ENCODE data around the gene ZNF778. TPM values are rescaled to one million over a fixed set of nuclear protein-coding genes. Genes with fewer than 3 reads are reported as not detected.

The ZNF778 gene
- polyA plus RNA-seq, 4 donors, result 4.6 to 6.3 (median 6.1) TPM

DNA sequence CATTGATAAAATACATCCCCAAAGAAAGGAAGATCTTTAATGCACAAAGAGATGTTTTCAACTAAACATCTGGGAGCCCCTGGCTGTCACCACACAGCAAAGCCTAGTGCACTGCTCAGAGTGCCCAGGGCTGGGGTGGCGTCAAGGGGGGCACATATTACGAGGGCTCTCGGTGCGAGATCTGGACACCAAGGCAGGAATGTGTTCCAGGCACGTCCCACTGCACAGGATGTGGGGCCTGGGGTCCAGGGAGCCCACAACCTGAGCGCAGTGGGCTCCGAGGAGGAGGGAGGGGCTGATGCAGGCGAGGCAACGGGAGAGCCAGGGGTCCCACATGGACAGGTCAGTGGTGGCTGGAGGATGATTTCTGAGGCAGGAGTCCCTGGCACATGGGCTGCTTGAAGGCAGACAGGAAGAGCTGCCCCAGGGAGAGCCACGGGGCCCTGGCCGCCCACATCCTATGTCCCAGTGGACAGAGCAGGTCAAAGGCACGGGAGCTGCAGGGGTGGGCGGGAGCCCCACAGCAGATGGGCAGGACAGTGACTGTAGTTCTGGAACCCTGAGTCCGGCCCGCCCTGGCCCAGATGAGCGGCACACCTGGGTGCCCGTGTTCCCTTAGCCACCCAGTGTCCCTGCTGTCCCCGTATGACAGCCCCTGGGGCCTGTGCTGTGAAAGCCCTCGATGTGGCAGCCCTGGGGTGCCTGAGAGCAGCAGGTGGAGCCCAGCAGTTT lies 56.4 kb downstream of the ZNF778 start:
- DNase-seq (ENCODE audit: low read depth in 4 of 4, low spot score in 2 of 4), result no peak

GRCh38 chr16:89274561-89275283 lies 57.2 kb downstream of the ZNF778 start:
- no peak for DNase-seq (ENCODE audit: low read depth in 4 of 4, low spot score in 2 of 4)

DNA sequence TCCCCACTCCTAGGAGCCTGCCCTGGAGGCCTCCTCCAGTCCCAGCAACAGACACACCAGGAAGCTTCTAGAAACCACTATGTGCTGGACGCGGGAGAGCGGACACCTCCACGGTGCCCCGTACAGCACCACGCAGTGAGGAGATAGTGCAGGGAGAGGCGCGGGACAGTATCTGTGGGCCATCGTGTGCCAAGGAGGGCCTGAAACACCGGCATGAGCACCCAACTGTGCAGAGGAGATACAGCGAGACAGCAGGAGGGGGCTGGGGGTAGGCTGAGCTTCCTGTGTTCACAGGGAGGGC lies 57.7 kb downstream of the ZNF778 start:
- no peak for DNase-seq (ENCODE audit: low read depth in 4 of 4, low spot score in 2 of 4)

DNA sequence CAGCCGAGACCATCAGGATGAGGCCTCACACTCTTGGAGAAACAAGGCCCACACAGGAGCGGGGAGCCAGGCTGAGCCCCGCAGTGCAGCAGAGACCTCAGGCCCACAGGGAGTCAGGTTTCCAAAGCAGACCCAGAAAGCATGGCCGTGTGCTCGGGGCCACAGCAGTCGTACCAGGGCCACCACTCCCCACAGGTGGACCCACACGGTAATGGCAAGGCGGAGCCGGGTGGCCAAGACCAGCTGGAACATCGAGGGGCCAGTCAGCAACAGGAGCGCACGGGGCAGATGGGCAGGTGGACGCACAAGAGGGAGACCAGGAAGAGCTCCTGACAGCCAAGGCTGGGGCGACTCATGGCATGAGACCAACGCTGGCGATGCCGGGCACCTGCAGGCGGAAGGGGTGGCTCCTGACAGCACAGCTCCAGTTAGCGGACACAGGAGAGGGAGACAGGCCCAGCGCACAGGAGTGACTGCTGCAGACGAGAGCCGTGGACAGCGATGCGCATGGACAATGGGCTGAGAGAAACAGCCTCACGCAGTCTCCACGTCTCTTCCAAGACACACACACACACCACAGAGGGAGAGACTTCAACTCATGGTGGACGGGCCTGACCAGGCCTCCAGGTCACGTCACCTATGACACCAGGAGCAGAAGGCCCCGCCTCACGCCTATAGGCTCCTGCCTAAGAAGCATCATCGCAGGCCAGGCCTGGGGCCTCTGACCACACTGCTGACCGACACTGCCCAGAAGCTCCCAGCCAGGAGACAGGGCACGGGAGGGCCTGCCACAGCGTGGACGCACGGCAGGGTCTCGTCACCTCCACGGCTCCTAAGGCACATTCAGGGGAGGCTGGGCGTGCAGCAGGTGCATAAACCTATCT lies 58.6 kb downstream of the ZNF778 start:
- DNase-seq (ENCODE audit: low read depth in 4 of 4, low spot score in 2 of 4), result no peak

- DNase-seq (ENCODE audit: low read depth in 4 of 4, low spot score in 2 of 4), result no peak
Measured at GRCh38 chr16:89277049-89277448, 59.5 kb downstream of the ZNF778 start.

- DNase-seq (ENCODE audit: low read depth in 4 of 4, low spot score in 2 of 4), result no peak
Measured at GRCh38 chr16:89277641-89278341, 60.3 kb downstream of the ZNF778 start.

DNA sequence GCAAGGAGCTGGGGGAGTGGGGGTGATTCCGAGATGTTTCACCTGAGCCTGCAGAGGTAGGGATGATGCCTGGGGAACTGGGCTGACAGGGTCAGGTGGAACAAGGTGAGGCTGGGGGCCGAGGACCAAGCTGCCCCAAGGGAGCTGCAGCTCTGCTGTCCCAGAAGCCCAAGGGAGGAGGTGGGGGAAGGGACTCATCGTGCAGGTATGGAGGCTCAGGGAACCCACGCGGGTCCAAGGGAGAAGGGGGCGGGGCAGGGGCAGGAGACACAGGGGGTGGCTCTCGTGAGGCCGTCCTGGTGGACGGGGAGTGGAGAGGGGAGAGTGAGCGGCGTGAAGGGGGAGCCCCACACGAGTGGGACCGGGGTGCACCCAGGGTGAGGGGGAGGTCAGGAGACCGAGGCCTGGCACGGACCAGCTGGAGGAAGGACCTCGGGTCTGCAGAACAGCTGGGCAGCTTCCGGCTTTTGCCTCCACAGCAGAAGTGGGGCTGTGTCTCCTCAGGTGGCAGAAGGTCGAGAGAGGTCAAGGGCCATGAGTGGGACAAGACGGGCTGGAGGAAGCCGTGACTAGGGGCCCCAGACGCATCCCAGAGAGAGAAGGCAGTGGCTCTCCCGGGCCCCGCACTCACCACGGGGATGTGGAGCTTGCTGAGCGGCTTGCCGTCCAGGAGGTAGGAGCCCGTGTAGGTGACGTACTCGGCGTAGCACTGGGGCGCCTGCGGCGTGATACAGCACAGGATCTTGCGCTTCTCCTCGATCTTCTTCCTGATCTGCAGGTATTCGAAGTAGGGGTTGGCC lies 61.1 kb downstream of the ZNF778 start:
- DNase-seq (ENCODE audit: low read depth in 4 of 4, low spot score in 2 of 4), result no peak

DNA sequence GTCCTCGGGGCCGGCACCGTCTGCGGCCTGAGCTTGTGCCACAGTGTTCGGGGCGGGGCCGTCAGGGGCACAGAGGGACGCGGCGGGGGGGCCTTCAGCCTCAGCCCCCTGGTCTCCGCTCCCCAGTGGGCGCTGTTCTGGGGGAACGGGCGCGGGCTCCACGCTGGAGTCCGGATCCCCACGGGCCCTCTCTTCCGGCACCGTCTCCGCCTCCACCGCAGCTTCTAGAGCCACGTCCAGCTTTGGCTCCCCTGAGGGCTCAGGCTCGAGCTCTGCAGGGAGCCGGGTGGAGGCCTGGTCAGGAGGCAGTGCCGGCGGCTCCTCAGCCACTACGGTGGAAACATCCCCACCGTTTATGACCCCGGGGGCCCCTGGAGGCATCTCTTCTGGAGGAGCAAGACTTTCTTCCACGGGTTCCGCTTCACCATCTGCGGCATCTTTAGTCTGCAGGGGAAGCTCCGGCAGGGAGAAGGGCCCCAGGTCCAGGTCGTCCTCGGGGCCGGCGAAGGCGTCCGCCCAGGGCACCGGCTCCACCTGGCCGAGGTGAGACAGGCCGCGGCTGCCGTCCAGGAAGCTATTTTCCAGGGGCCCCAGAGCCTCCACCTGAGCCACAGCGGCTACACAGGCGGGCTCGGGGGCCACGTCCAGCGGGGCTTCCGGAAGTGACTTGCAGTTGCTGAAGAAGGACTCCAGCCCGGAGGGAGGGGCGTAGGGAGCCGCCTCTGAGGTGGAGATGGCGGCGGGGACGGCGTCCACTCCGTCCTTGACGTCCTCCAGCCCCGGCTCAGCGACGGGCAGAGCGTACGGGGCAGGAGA lies 62.4 kb downstream of the ZNF778 start:
- no peak for DNase-seq (ENCODE audit: low read depth in 4 of 4, low spot score in 2 of 4)

DNA sequence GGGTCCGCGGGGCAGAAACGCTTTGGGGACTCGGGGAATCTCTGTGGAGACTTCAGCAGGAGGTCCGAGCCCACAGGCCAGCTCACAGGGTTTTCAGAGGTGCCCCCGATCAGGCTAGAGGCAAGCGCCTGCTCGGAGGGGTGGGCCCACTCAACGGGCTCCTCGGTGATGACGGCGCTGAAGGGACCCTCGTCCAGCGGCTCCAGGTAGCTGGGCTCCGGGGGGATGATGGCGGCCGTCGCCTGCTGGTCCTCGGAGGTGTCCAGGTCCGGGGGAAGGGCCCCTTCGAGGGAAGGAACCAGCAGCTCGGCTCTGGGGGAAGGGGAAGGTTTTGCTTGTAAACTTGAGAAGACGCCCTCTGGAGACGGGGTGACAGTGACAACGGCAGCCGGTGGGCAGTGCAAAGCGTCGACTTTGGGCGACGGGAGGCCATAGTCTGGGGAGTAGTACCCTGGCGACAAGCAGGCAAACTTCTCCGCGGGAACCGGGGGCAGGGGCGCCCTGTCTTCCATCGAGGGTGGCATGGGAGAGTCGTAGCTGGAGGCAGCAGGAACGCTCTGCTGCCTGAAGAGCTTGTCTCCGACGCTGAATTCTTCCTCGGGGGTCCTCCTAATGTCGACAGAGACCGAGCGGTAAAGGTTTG lies 63.2 kb downstream of the ZNF778 start:
- no peak for DNase-seq (ENCODE audit: low read depth in 4 of 4, low spot score in 2 of 4)

- DNase-seq (ENCODE audit: low read depth in 4 of 4, low spot score in 2 of 4), result no peak
Measured at GRCh38 chr16:89281189-89281577, 63.7 kb downstream of the ZNF778 start.

- no peak for DNase-seq (ENCODE audit: low read depth in 4 of 4, low spot score in 2 of 4)
Measured at GRCh38 chr16:89281829-89282228, 64.3 kb downstream of the ZNF778 start.

- DNase-seq (ENCODE audit: low read depth in 4 of 4, low spot score in 2 of 4), result no peak
Measured at GRCh38 chr16:89282523-89282922, 65.0 kb downstream of the ZNF778 start.

DNA sequence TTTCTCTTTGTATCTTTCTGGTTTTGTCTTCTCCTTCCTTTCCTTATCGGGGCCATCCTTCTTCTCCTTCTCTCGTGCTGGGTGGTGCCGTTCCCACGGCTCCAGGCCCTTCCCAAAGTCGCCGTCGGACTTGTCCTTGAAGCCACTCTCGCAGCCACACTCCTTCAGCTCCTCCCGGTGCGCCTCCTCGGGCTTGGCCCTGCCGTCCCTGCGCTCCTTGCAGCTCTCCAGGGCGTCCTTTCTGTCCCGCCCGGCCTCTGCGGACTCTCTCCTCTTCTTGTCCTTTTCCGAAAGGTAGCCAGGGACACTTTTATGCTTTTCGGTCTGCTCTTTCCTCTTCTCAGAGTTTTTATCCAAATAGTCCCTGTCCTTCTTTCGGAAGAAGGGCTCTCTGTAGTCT lies 65.9 kb downstream of the ZNF778 start:
- DNase-seq (ENCODE audit: low read depth in 4 of 4, low spot score in 2 of 4), result no peak

GRCh38 chr16:89285381-89285780 lies 67.9 kb downstream of the ZNF778 start:
- DNase-seq (ENCODE audit: low read depth in 4 of 4, low spot score in 2 of 4), result no peak

DNA sequence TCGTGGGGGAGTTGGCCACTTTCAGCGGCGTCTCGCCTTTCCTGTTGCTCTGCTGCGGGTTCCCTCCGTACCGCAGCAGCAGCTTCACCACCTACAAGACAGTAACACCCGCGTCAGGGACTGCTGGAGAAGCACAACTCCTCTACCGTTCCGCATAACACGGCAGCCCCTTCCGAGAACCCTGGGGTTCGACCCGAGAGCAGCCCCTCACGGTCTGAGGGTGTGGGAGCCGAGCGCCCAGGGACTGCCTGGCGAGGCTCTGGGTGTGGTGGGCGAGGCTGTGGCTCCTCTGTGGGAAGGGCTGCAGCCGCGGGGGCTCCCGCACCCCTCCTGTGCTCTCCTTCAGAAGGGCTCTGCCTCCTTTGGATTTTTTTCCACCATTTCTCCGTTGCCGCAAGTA lies 68.6 kb downstream of the ZNF778 start:
- no peak for DNase-seq (ENCODE audit: low read depth in 4 of 4, low spot score in 2 of 4)

Measured in left renal cortex interstitium (tissue), 4 donors.